Activated naive CD8-positive, alpha-beta T cell treated with anti-CD3 and anti-CD28 coated beads, Interleukin-2, amount 10 ng/mL, durations not matched to agents 7 days and 5 days (primary cell): Measurements from ENCODE around the gene SART3. TPM values are rescaled to one million over a fixed set of nuclear protein-coding genes. Genes with fewer than 3 reads are reported as not detected.
"Not testable (repeated sequence)": the region's sequence is repeated elsewhere in the genome, so short reads cannot be mapped to it uniquely, and the experiment has no call there.

Source experiments
- ATAC-seq: fragments of 150-1000 bp; cut with Tn5 transposase; one replicate; pipeline ENCODE4 v1.10.0; 2021; ENCODE audit warnings: low read depth, moderate library complexity
- POLR2A ChIA-PET: fragments of 350-600 bp; sonication (Branson Sonifier 250); formaldehyde crosslinking; loops from one replicate; lab custom pipeline; 2021; ENCODE audit warnings: antibody characterized with exemption; lab: Charles Lee
- DNase-seq: peaks from one replicate; pipeline ENCODE4 v3.0.0; 2021
- H3K27ac Mint-ChIP-seq: one replicate; pipeline ENCODE4 v1.8.0; 2022; ENCODE audit warnings: mild to moderate bottlenecking, mixed read lengths
- H3K27me3 Mint-ChIP-seq: one replicate; pipeline ENCODE4 v1.8.0; 2022; ENCODE audit warnings: mild to moderate bottlenecking, moderate library complexity, mixed read lengths
- H3K36me3 Mint-ChIP-seq: one replicate; pipeline ENCODE4 v1.8.0; 2021; ENCODE audit warnings: mild to moderate bottlenecking, mixed read lengths
- H3K4me1 Mint-ChIP-seq: one replicate; pipeline ENCODE4 v1.8.0; 2021; ENCODE audit warnings: mixed read lengths
- H3K4me3 Mint-ChIP-seq: one replicate; pipeline ENCODE4 v1.8.0; 2022; ENCODE audit warnings: mild to moderate bottlenecking, moderate library complexity, mixed read lengths
- H3K9me3 Mint-ChIP-seq: one replicate; pipeline ENCODE4 v1.8.0; 2021; ENCODE audit warnings: mixed read lengths
- total RNA-seq, 2 experiments: library from RNA; stranded (reverse); gene quantifications; one replicate each; pipeline ENCODE4 v1.2.3, GENCODE V29; 2021

Gene SART3
- total RNA-seq, 2 experiments from 2014 or later = 79.9 to 88.3 TPM

- H3K9me3 Mint-ChIP-seq, H3K4me1 Mint-ChIP-seq, POLR2A ChIA-PET, ATAC-seq, H3K4me3 Mint-ChIP-seq, H3K27ac Mint-ChIP-seq, H3K36me3 Mint-ChIP-seq, DNase-seq: not testable (repeated sequence)
- H3K27me3 Mint-ChIP-seq = peaks cover 18% of the 10 kb centered on the region
Measured at GRCh38 chr12:108487029-108487428, 73.9 kb downstream of the SART3 start.

- H3K9me3 Mint-ChIP-seq, H3K4me3 Mint-ChIP-seq, ATAC-seq, DNase-seq, H3K36me3 Mint-ChIP-seq, H3K4me1 Mint-ChIP-seq, POLR2A ChIA-PET, H3K27ac Mint-ChIP-seq: not testable (repeated sequence)
- H3K27me3 Mint-ChIP-seq = peaks cover 18% of the 10 kb centered on the region
Measured at GRCh38 chr12:108485371-108485770, 75.6 kb downstream of the SART3 start.

GRCh38 chr12:108484845-108485244, 76.1 kb downstream of the SART3 start:
- Mint-ChIP-seq H3K27ac (no peak overlapping the region), H3K36me3 (no peaks in the 10 kb centered on the region), H3K4me1 (no peaks in the 10 kb centered on the region), H3K9me3 (peaks cover 3% of the 10 kb centered on the region), H3K4me3 (no peak overlapping the region), H3K27me3 (peaks cover 18% of the 10 kb centered on the region)
- no peak for ATAC-seq
- DNase-seq = no peak
- POLR2A ChIA-PET = no interaction called here

- no peak for ATAC-seq
- no peak overlapping the region for H3K27ac Mint-ChIP-seq
- no peak overlapping the region for H3K4me3 Mint-ChIP-seq
- H3K36me3 Mint-ChIP-seq = no peaks in the 10 kb centered on the region
- no peaks in the 10 kb centered on the region for H3K4me1 Mint-ChIP-seq
- no peak for DNase-seq
- POLR2A ChIA-PET = no interaction called here
- H3K9me3 Mint-ChIP-seq = peaks cover 3% of the 10 kb centered on the region
- peaks cover 18% of the 10 kb centered on the region for H3K27me3 Mint-ChIP-seq
Measured at GRCh38 chr12:108484431-108484830, 76.5 kb downstream of the SART3 start.

- no peak overlapping the region for H3K27ac Mint-ChIP-seq
- no peak for ATAC-seq
- POLR2A ChIA-PET = no interaction called here
- DNase-seq = no peak
- H3K36me3 Mint-ChIP-seq = no peaks in the 10 kb centered on the region
- peaks cover 16% of the 10 kb centered on the region for H3K27me3 Mint-ChIP-seq
- H3K9me3 Mint-ChIP-seq = peaks cover 2% of the 10 kb centered on the region
- no peak overlapping the region for H3K4me3 Mint-ChIP-seq
- peaks cover 4% of the 10 kb centered on the region for H3K4me1 Mint-ChIP-seq
Measured at GRCh38 chr12:108483213-108484059, 77.5 kb downstream of the SART3 start.

- Mint-ChIP-seq H3K36me3 (no peaks in the 10 kb centered on the region), H3K4me1 (peaks cover 4% of the 10 kb centered on the region), H3K27me3 (peaks cover 14% of the 10 kb centered on the region), H3K27ac (no peak overlapping the region), H3K4me3 (no peak overlapping the region), H3K9me3 (peaks cover 1% of the 10 kb centered on the region)
- DNase-seq (no peak), ATAC-seq (no peak)
- POLR2A ChIA-PET = no interaction called here
Measured at GRCh38 chr12:108482717-108483212, 78.2 kb downstream of the SART3 start.

GRCh38 chr12:108479364-108480070, 81.5 kb downstream of the SART3 start:
- no peak overlapping the region for H3K27ac Mint-ChIP-seq
- DNase-seq (no peak), ATAC-seq (no peak)
- H3K36me3 Mint-ChIP-seq = no peaks in the 10 kb centered on the region
- POLR2A ChIA-PET = no interaction called here
- H3K4me3 Mint-ChIP-seq = no peak overlapping the region
- H3K27me3 Mint-ChIP-seq = peaks cover 6% of the 10 kb centered on the region
- no peaks in the 10 kb centered on the region for H3K9me3 Mint-ChIP-seq
- H3K4me1 Mint-ChIP-seq = peaks cover 4% of the 10 kb centered on the region

GRCh38 chr12:108478611-108479206, 82.3 kb downstream of the SART3 start:
- POLR2A ChIA-PET = no interaction called here
- no peak for DNase-seq

GRCh38 chr12:108477881-108478259, 83.1 kb downstream of the SART3 start:
- Mint-ChIP-seq H3K4me1 (peaks cover 4% of the 10 kb centered on the region), H3K4me3 (no peak overlapping the region), H3K27me3 (peaks cover 3% of the 10 kb centered on the region), H3K36me3 (no peaks in the 10 kb centered on the region), H3K27ac (no peak overlapping the region), H3K9me3 (no peaks in the 10 kb centered on the region)
- POLR2A ChIA-PET = no interaction called here
- DNase-seq (no peak), ATAC-seq (no peak)

More at GRCh38 chr12:108478611-108479206, 82.3 kb downstream of the SART3 start:
- Mint-ChIP-seq H3K4me3 (no peak overlapping the region), H3K27me3 (peaks cover 3% of the 10 kb centered on the region), H3K4me1 (peaks cover 4% of the 10 kb centered on the region), H3K9me3 (no peaks in the 10 kb centered on the region), H3K27ac (no peak overlapping the region), H3K36me3 (no peaks in the 10 kb centered on the region)
- no peak for ATAC-seq

GRCh38 chr12:108477055-108477880, 83.7 kb downstream of the SART3 start:
- ATAC-seq (no peak), DNase-seq (no peak)
- POLR2A ChIA-PET = no interaction called here
- Mint-ChIP-seq H3K27ac (no peak overlapping the region), H3K36me3 (no peaks in the 10 kb centered on the region), H3K27me3 (peaks cover 3% of the 10 kb centered on the region), H3K4me1 (peaks cover 4% of the 10 kb centered on the region), H3K9me3 (no peaks in the 10 kb centered on the region), H3K4me3 (no peak overlapping the region)

GRCh38 chr12:108475396-108475795, 85.6 kb downstream of the SART3 start:
- ATAC-seq = no peak
- Mint-ChIP-seq H3K27me3 (peaks cover 3% of the 10 kb centered on the region), H3K4me1 (peaks cover 4% of the 10 kb centered on the region), H3K4me3 (no peak overlapping the region), H3K36me3 (no peaks in the 10 kb centered on the region), H3K27ac (no peak overlapping the region), H3K9me3 (no peaks in the 10 kb centered on the region)
- DNase-seq = no peak
- POLR2A ChIA-PET = no interaction called here

GRCh38 chr12:108473400-108474055, 87.4 kb downstream of the SART3 start:
- no peak overlapping the region for H3K4me3 Mint-ChIP-seq
- H3K9me3 Mint-ChIP-seq = no peaks in the 10 kb centered on the region
- peaks cover 3% of the 10 kb centered on the region for H3K27me3 Mint-ChIP-seq
- DNase-seq (no peak), ATAC-seq (no peak)
- H3K27ac Mint-ChIP-seq = peak overlapping the region; percentile 36
- H3K36me3 Mint-ChIP-seq = no peaks in the 10 kb centered on the region
- POLR2A ChIA-PET = no interaction called here
- peaks cover under 1% of the 10 kb centered on the region for H3K4me1 Mint-ChIP-seq
